GM18526 (cell line): ENCODE data around the gene MSLN.

Experiments
- POLR2A ChIP-seq: IDR thresholded peaks from 3 replicates; pipeline ENCODE4 v1.6.1; 2011; ENCODE audit not compliant: insufficient read length; ENCODE audit errors: extremely low read depth

The MSLN gene

GRCh38 chr16:740764-741505 lies 19.6 kb upstream of the MSLN start, which contains the start of gene CIAO3:
CIAO3 (minus strand) TSS chr16:740997; CDS start chr16:740985, 12 bp downstream.
- TF ChIP-seq POLR2A, result peak; percentile 82

- no peak for TF ChIP-seq POLR2A
Measured at GRCh38 chr16:741986-742629, 18.4 kb upstream of the MSLN start.

- no peak for TF ChIP-seq POLR2A
Measured at GRCh38 chr16:743794-744500, 16.6 kb upstream of the MSLN start.

GRCh38 chr16:745739-746138 lies 14.8 kb upstream of the MSLN start:
- TF ChIP-seq POLR2A, result no peak

GRCh38 chr16:746637-747036 lies 13.9 kb upstream of the MSLN start:
- no peak for TF ChIP-seq POLR2A

GRCh38 chr16:747978-748746 lies 12.4 kb upstream of the MSLN start:
- no peak for TF ChIP-seq POLR2A

GRCh38 chr16:749010-749409 lies 11.5 kb upstream of the MSLN start:
- TF ChIP-seq POLR2A, result no peak

- no peak for TF ChIP-seq POLR2A
Measured at GRCh38 chr16:750485-750884, 10.0 kb upstream of the MSLN start.

GRCh38 chr16:751152-752006 lies 9.2 kb upstream of the MSLN start:
- no peak for TF ChIP-seq POLR2A

- no peak for TF ChIP-seq POLR2A
Measured at GRCh38 chr16:752007-752312, 8.6 kb upstream of the MSLN start.

- no peak for TF ChIP-seq POLR2A
Measured at GRCh38 chr16:754656-755055, 5.9 kb upstream of the MSLN start.

GRCh38 chr16:756428-756827 lies 4.1 kb upstream of the MSLN start:
- no peak for TF ChIP-seq POLR2A

- TF ChIP-seq POLR2A, result no peak
Measured at GRCh38 chr16:759110-759910, 1.2 kb upstream of the MSLN start.

- no peak for TF ChIP-seq POLR2A
Measured at GRCh38 chr16:760065-760464, 469 bp upstream of the MSLN start.
